ENCODE data around the gene ZNF30. TPM values are rescaled to one million over a fixed set of nuclear protein-coding genes. Genes with fewer than 3 reads are reported as not detected.

The ZNF30 gene
- total and polyA plus RNA-seq, 2 of the 4 experiments (the other 2 are of a cell fraction) = 1.3 to 2.9 TPM

GRCh38 chr19:34879563-34879962 is 47.1 kb upstream of the ZNF30 start:
- Histone ChIP-seq H4K91ac (ENCODE audit: insufficient read depth, low read depth, low read length) (no peak overlapping the region), H3K4ac (ENCODE audit: low read depth, low read length) (no peak overlapping the region), H3K27me3 (ENCODE audit: control insufficient read depth, insufficient read depth, low read length) (no peaks in the 10 kb centered on the region), H3K4me1 (ENCODE audit: control insufficient read depth, insufficient read depth, low read length) (no peaks in the 10 kb centered on the region), H3K23ac (ENCODE audit: low read depth, low read length) (no peak overlapping the region), H3K9ac (ENCODE audit: low read depth, low read length) (no peak overlapping the region), H3K18ac (ENCODE audit: low read depth, low read length) (no peak overlapping the region), H3K9me3 (ENCODE audit: control insufficient read depth, insufficient read depth, low read length) (no peaks in the 10 kb centered on the region), H3K4me2 (ENCODE audit: low read depth, low read length) (no peak overlapping the region), H2AK9ac (replicated peaks; ENCODE audit: low read depth, low read length, poor library complexity) (no peak overlapping the region), H4K8ac (ENCODE audit: low read depth in 2 of 2, low read length in 2 of 2) (no peak overlapping the region), H2BK15ac (ENCODE audit: low read depth, low read length) (no peak overlapping the region), H3K9me1 (ENCODE audit: insufficient read depth, low read length) (no peaks in the 10 kb centered on the region), H2BK5ac (ENCODE audit: low read depth, low read length, poor library complexity, severe bottlenecking) (no peak overlapping the region), H3K56ac (ENCODE audit: extremely low read depth, insufficient read depth, low read length) (no peak overlapping the region), H4K20me1 (ENCODE audit: insufficient read depth, low read length) (no peaks in the 10 kb centered on the region), H3K4me3 (ENCODE audit: insufficient read depth, low read depth, low read length) (no peak overlapping the region), H3K27ac (ENCODE audit: insufficient read depth, low read length) (no peak overlapping the region), H2BK20ac (ENCODE audit: low read depth, low read length) (no peak overlapping the region), H2BK120ac (ENCODE audit: low read depth, low read length) (no peak overlapping the region), H2AK5ac (ENCODE audit: low read depth, low read length) (no peak overlapping the region), H3K36me3 (ENCODE audit: control insufficient read depth, insufficient read depth, low read length) (no peaks in the 10 kb centered on the region), H4K5ac (ENCODE audit: low read depth, low read length) (no peak overlapping the region), H3K79me1 (ENCODE audit: low read depth in 1 of 2, low read length in 2 of 2) (no peaks in the 10 kb centered on the region), H2AFZ (replicated peaks; ENCODE audit: low read length, poor library complexity) (no peak overlapping the region), H3K14ac (replicated peaks; ENCODE audit: low read depth, low read length) (no peak overlapping the region)
- ChIA-PET POLR2A (ENCODE audit: unreplicated experiment) (no interaction called here), CTCF (no interaction called here)
- dilution Hi-C loops (cut with HindIII; ENCODE audit: low sequenced_read_pairs, unreplicated experiment) = no loop called here
- intact Hi-C loops (cut with micrococcal nuclease) = no loop called here
- TF ChIP-seq NFE2L2 (IDR thresholded peaks at IDR 0.05; ENCODE audit: low read depth, low read length) = no peak
- TF ChIP-seq MAFK (IDR thresholded peaks at IDR 0.05; ENCODE audit: low read depth, low read length) = no peak
- no peak for TF ChIP-seq RCOR1 (IDR thresholded peaks at IDR 0.05; ENCODE audit: insufficient replicate concordance, low read length)
- TF ChIP-seq RFX5 (IDR thresholded peaks at IDR 0.05; ENCODE audit: low read depth, low read length) = no peak
- TF ChIP-seq, protein P1, sequence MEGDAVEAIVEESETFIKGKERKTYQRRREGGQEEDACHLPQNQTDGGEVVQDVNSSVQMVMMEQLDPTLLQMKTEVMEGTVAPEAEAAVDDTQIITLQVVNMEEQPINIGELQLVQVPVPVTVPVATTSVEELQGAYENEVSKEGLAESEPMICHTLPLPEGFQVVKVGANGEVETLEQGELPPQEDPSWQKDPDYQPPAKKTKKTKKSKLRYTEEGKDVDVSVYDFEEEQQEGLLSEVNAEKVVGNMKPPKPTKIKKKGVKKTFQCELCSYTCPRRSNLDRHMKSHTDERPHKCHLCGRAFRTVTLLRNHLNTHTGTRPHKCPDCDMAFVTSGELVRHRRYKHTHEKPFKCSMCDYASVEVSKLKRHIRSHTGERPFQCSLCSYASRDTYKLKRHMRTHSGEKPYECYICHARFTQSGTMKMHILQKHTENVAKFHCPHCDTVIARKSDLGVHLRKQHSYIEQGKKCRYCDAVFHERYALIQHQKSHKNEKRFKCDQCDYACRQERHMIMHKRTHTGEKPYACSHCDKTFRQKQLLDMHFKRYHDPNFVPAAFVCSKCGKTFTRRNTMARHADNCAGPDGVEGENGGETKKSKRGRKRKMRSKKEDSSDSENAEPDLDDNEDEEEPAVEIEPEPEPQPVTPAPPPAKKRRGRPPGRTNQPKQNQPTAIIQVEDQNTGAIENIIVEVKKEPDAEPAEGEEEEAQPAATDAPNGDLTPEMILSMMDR (conservative IDR thresholded peaks at IDR 0.05; ENCODE audit: low read depth, low read length) = no peak
- no peak for TF ChIP-seq CEBPB (IDR thresholded peaks at IDR 0.05; ENCODE audit: low read depth, low read length)
- TF ChIP-seq SMC3 (IDR thresholded peaks at IDR 0.05; ENCODE audit: low read depth, low read length) = no peak
- TF ChIP-seq BHLHE40 (IDR thresholded peaks at IDR 0.05; ENCODE audit: low read depth, low read length) = no peak
- TF ChIP-seq RAD21 (IDR thresholded peaks at IDR 0.05; ENCODE audit: low read length) = no peak
- TF ChIP-seq POLR2A (IDR thresholded peaks at IDR 0.05; ENCODE audit: low read depth, low read length) = no peak
- TF ChIP-seq ELK1 (IDR thresholded peaks at IDR 0.05; ENCODE audit: borderline replicate concordance, low read depth, low read length) = no peak
- TF ChIP-seq MAZ (IDR thresholded peaks at IDR 0.05; ENCODE audit: borderline replicate concordance, low read depth, low read length) = no peak
- TF ChIP-seq, protein P2, sequence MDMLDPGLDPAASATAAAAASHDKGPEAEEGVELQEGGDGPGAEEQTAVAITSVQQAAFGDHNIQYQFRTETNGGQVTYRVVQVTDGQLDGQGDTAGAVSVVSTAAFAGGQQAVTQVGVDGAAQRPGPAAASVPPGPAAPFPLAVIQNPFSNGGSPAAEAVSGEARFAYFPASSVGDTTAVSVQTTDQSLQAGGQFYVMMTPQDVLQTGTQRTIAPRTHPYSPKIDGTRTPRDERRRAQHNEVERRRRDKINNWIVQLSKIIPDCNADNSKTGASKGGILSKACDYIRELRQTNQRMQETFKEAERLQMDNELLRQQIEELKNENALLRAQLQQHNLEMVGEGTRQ (IDR thresholded peaks at IDR 0.05; ENCODE audit: low read depth, low read length) = no peak
- TF ChIP-seq MXI1 (IDR thresholded peaks at IDR 0.05; ENCODE audit: borderline replicate concordance, low read depth, low read length) = no peak
- TF ChIP-seq CHD1 (IDR thresholded peaks at IDR 0.05; ENCODE audit: low read depth, low read length) = no peak
- no peak for TF ChIP-seq FOS (IDR thresholded peaks at IDR 0.05; ENCODE audit: low read depth, low read length)
- ATAC-seq (ENCODE audit: low read depth) (no peak), DNase-seq (no peak)
- in situ Hi-C loops (cut with MboI; ENCODE audit: low sequenced_read_pairs) = no loop called here
- no TSS peak for BruUV-seq (replicated peaks)
